VCaP (cell line): ENCODE results near the gene RAD18.

Experiments used
- H3K27ac ChIP-seq: fragments of 450-650 bp; 2 replicates; pipeline ENCODE4 v1.5.1; 2017
- CTCF ChIP-seq: fragments of 450-650 bp; conservative IDR thresholded peaks from 2 replicates; pipeline ENCODE4 v1.5.1; 2017; ENCODE audit warnings: mild to moderate bottlenecking, moderate library complexity

The RAD18 gene

GRCh38 chr3:9000041-9000440, 36.8 kb upstream of the RAD18 start:
- TF ChIP-seq CTCF: no peak
- H3K27ac ChIP-seq: no peak overlapping the region

GRCh38 chr3:8997151-8997550, 33.9 kb upstream of the RAD18 start:
- no peak; the same call in 1 of the 2 replicates for TF ChIP-seq CTCF
- H3K27ac ChIP-seq: no peak overlapping the region

GRCh38 chr3:8996681-8997121, 33.4 kb upstream of the RAD18 start:
- TF ChIP-seq CTCF: peak; percentile 39
- no peak overlapping the region for H3K27ac ChIP-seq

- no peak for TF ChIP-seq CTCF
- no peak overlapping the region for H3K27ac ChIP-seq
Observed at GRCh38 chr3:8996216-8996615, 32.9 kb upstream of the RAD18 start.

GRCh38 chr3:8994226-8994625, 31.0 kb upstream of the RAD18 start:
- H3K27ac ChIP-seq: no peak overlapping the region
- no peak for TF ChIP-seq CTCF

- H3K27ac ChIP-seq: no peak overlapping the region
- TF ChIP-seq CTCF: no peak
Observed at GRCh38 chr3:8993331-8993730, 30.1 kb upstream of the RAD18 start.

- H3K27ac ChIP-seq: no peak overlapping the region
- no peak for TF ChIP-seq CTCF
Observed at GRCh38 chr3:8992854-8993253, 29.6 kb upstream of the RAD18 start.

- no peak for TF ChIP-seq CTCF
- no peak overlapping the region for H3K27ac ChIP-seq
Observed at GRCh38 chr3:8992199-8992598, 28.9 kb upstream of the RAD18 start.
